ENCODE results near the gene CCDC13. TPM values are rescaled to one million over a fixed set of nuclear protein-coding genes. Genes with fewer than 3 reads are reported as not detected.

Gene CCDC13
- total RNA-seq, 1 donor from 2014 or later, result 1.3 TPM

DNA sequence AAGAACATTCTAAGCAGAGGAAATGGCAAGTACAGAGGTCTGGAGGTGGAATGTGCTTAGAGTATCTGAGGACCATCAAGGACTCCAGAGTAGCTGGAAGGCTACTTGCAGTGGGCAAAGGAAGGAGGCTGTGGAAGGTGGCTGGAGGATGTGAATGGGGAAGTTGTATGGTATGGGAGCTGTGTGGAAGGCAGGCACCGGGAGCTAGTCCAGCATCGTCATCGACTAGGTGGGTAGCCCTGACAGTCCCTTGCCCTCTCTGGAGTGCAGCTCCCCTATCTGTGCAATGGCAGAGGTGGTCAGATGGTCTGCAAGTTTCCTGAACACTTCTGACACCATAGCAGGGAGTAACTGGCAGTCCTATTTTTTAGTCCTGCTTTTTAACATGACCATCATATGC lies 19.3 kb downstream of the CCDC13 start:
- TF ChIP-seq, protein P1, sequence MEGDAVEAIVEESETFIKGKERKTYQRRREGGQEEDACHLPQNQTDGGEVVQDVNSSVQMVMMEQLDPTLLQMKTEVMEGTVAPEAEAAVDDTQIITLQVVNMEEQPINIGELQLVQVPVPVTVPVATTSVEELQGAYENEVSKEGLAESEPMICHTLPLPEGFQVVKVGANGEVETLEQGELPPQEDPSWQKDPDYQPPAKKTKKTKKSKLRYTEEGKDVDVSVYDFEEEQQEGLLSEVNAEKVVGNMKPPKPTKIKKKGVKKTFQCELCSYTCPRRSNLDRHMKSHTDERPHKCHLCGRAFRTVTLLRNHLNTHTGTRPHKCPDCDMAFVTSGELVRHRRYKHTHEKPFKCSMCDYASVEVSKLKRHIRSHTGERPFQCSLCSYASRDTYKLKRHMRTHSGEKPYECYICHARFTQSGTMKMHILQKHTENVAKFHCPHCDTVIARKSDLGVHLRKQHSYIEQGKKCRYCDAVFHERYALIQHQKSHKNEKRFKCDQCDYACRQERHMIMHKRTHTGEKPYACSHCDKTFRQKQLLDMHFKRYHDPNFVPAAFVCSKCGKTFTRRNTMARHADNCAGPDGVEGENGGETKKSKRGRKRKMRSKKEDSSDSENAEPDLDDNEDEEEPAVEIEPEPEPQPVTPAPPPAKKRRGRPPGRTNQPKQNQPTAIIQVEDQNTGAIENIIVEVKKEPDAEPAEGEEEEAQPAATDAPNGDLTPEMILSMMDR (IDR thresholded peaks at IDR 0.05; ENCODE audit: insufficient read depth, low read depth, low read length), result no peak
- TF ChIP-seq EZH2 (IDR thresholded peaks at IDR 0.05; ENCODE audit: insufficient read depth, low read length), result no peak
- H3K36me3 Mint-ChIP-seq (ENCODE audit: low read depth, unreplicated experiment), result no peaks in the 10 kb centered on the region
- no peak for FAIRE-seq

DNA sequence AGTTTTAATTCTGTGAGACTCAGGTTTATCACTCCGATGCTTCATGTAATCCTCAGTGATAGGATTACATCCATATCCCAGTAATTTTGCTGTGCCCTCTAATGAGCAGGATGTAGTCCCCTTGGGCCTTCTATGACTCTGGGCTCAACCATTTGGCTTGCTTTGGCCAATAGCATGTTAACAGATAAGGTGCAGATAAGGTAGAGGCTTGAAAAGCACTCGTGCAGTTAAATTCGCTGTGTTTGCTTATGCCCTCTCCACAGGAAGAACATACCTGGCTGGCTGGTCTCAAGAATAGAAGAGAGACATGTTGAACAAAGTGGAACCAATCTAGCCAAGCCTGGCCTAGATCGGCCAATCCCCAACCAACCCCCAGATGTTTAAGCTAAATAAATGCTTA lies 20.1 kb downstream of the CCDC13 start:
- no peaks in the 10 kb centered on the region for H3K36me3 ChIP-seq (ENCODE audit: insufficient read depth, low read length)
- H3K9me3 ChIP-seq (ENCODE audit: insufficient read depth, low read depth, low read length), result no peaks in the 10 kb centered on the region
- H3K27ac ChIP-seq (ENCODE audit: low read depth, low read length), result no peak overlapping the region
- H4K20me1 ChIP-seq (ENCODE audit: insufficient read depth, low read length), result no peaks in the 10 kb centered on the region
- DNase-seq (ENCODE audit: low read depth) (no peak), FAIRE-seq (no peak)
- no peak overlapping the region for H2AFZ ChIP-seq (ENCODE audit: low read depth, low read length)
- peaks cover 3% of the 10 kb centered on the region for H3K27me3 ChIP-seq (ENCODE audit: insufficient read depth, low read length)
- H3K79me2 ChIP-seq (ENCODE audit: insufficient read depth, low read length), result no peaks in the 10 kb centered on the region
- H3K9ac ChIP-seq (ENCODE audit: low read length), result no peak overlapping the region
- H3K4me3 ChIP-seq (ENCODE audit: insufficient read depth, low read depth, low read length), result no peak overlapping the region
- TF ChIP-seq, protein P1 (IDR thresholded peaks at IDR 0.05; ENCODE audit: insufficient read depth, low read depth, low read length), result no peak
- no peak for TF ChIP-seq EZH2 (IDR thresholded peaks at IDR 0.05; ENCODE audit: insufficient read depth, low read length)
- H3K4me2 ChIP-seq (ENCODE audit: low read length), result no peak overlapping the region
- peaks cover 9% of the 10 kb centered on the region for H3K27me3 Mint-ChIP-seq (ENCODE audit: low read depth, unreplicated experiment)
- no peaks in the 10 kb centered on the region for H3K9me3 Mint-ChIP-seq (ENCODE audit: unreplicated experiment)
- H3K4me1 ChIP-seq (ENCODE audit: insufficient read depth, low read length), result no peaks in the 10 kb centered on the region
- H3K36me3 Mint-ChIP-seq (ENCODE audit: low read depth, unreplicated experiment), result no peaks in the 10 kb centered on the region
- no peak overlapping the region for H3K4me3 Mint-ChIP-seq (ENCODE audit: unreplicated experiment)
- no peak overlapping the region for H3K27ac Mint-ChIP-seq (ENCODE audit: unreplicated experiment)
- peaks cover 2% of the 10 kb centered on the region for H3K4me1 Mint-ChIP-seq (ENCODE audit: low read depth, unreplicated experiment)

More for the DNA sequence above, 19.3 kb downstream of the CCDC13 start:
- Mint-ChIP-seq H3K4me1 (ENCODE audit: low read depth, unreplicated experiment) (peaks cover 2% of the 10 kb centered on the region), H3K4me3 (ENCODE audit: unreplicated experiment) (peak overlapping the region; percentile 58), H3K27me3 (ENCODE audit: low read depth, unreplicated experiment) (peaks cover 16% of the 10 kb centered on the region), H3K9me3 (ENCODE audit: unreplicated experiment) (no peaks in the 10 kb centered on the region), H3K27ac (ENCODE audit: unreplicated experiment) (no peak overlapping the region)
- Histone ChIP-seq H3K79me2 (ENCODE audit: insufficient read depth, low read length) (no peaks in the 10 kb centered on the region), H3K4me3 (ENCODE audit: insufficient read depth, low read depth, low read length) (no peak overlapping the region), H3K9me3 (ENCODE audit: insufficient read depth, low read depth, low read length) (no peaks in the 10 kb centered on the region), H4K20me1 (ENCODE audit: insufficient read depth, low read length) (no peaks in the 10 kb centered on the region), H3K4me1 (ENCODE audit: insufficient read depth, low read length) (no peaks in the 10 kb centered on the region), H3K4me2 (ENCODE audit: low read length) (no peak overlapping the region), H3K9ac (ENCODE audit: low read length) (no peak overlapping the region), H3K27me3 (ENCODE audit: insufficient read depth, low read length) (peaks cover 8% of the 10 kb centered on the region), H3K36me3 (ENCODE audit: insufficient read depth, low read length) (no peaks in the 10 kb centered on the region), H3K27ac (ENCODE audit: low read depth, low read length) (no peak overlapping the region), H2AFZ (ENCODE audit: low read depth, low read length) (no peak overlapping the region)
- DNase-seq (ENCODE audit: low read depth), result no peak

DNA sequence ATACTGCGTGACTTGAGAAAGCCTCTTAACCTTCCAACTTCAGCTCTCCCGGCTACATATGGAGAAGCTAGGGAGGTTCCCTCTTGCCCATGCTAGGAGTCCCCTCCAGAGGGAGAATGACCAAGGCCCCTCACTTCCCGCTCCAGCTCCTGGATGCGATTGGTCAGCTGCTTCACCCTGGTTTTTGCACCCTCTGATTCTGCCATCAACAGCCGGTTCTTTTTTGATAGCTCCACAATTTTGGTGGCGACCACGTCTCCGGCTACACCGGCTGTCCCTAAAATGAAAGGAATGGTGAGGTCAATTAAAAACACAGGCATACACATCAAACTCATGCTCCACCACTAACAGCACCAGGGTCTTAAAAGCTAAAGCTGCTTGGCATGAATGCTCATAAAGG lies 20.6 kb downstream of the CCDC13 start:
- H3K4me1 ChIP-seq (ENCODE audit: insufficient read depth, low read length), result no peaks in the 10 kb centered on the region
- DNase-seq (ENCODE audit: low read depth), result no peak
- Mint-ChIP-seq H3K36me3 (ENCODE audit: low read depth, unreplicated experiment) (no peaks in the 10 kb centered on the region), H3K4me3 (ENCODE audit: unreplicated experiment) (no peak overlapping the region), H3K27me3 (ENCODE audit: low read depth, unreplicated experiment) (peaks cover 8% of the 10 kb centered on the region), H3K27ac (ENCODE audit: unreplicated experiment) (no peak overlapping the region), H3K9me3 (ENCODE audit: unreplicated experiment) (no peaks in the 10 kb centered on the region), H3K4me1 (ENCODE audit: low read depth, unreplicated experiment) (peaks cover 2% of the 10 kb centered on the region)
- TF ChIP-seq EZH2 (IDR thresholded peaks at IDR 0.05; ENCODE audit: insufficient read depth, low read length), result no peak
- TF ChIP-seq, protein P1 (IDR thresholded peaks at IDR 0.05; ENCODE audit: insufficient read depth, low read depth, low read length), result no peak
- H3K36me3 ChIP-seq (ENCODE audit: insufficient read depth, low read length), result no peaks in the 10 kb centered on the region
- no peaks in the 10 kb centered on the region for H3K9me3 ChIP-seq (ENCODE audit: insufficient read depth, low read depth, low read length)
- FAIRE-seq, result no peak
- no peak overlapping the region for H3K27ac ChIP-seq (ENCODE audit: low read depth, low read length)
- no peak overlapping the region for H3K9ac ChIP-seq (ENCODE audit: low read length)
- H4K20me1 ChIP-seq (ENCODE audit: insufficient read depth, low read length), result no peaks in the 10 kb centered on the region
- peaks cover 3% of the 10 kb centered on the region for H3K27me3 ChIP-seq (ENCODE audit: insufficient read depth, low read length)
- no peak overlapping the region for H3K4me3 ChIP-seq (ENCODE audit: insufficient read depth, low read depth, low read length)
- H3K79me2 ChIP-seq (ENCODE audit: insufficient read depth, low read length), result no peaks in the 10 kb centered on the region
- no peak overlapping the region for H3K4me2 ChIP-seq (ENCODE audit: low read length)
- H2AFZ ChIP-seq (ENCODE audit: low read depth, low read length), result no peak overlapping the region
